ENCODE data around the gene MOB3A. TPM values are rescaled to one million over a fixed set of nuclear protein-coding genes. Genes with fewer than 3 reads are reported as not detected.
A peak's percentile ranks its signal among the peaks of the same experiment; 100 is the strongest.
"Not testable (repeated sequence)": the region's sequence is repeated elsewhere in the genome, so short reads cannot be mapped to it uniquely, and the experiment has no call there.

The MOB3A gene
- total RNA-seq, 1 donor from 2014 or later = 7.7 TPM

- not testable (repeated sequence) for DNase-seq (ENCODE audit: low spot score)
Measured at GRCh38 chr19:2034253-2034652, 61.9 kb downstream of the MOB3A start.

- no peak for DNase-seq (ENCODE audit: low spot score)
Measured at GRCh38 chr19:2033825-2034159, 62.3 kb downstream of the MOB3A start.

DNA sequence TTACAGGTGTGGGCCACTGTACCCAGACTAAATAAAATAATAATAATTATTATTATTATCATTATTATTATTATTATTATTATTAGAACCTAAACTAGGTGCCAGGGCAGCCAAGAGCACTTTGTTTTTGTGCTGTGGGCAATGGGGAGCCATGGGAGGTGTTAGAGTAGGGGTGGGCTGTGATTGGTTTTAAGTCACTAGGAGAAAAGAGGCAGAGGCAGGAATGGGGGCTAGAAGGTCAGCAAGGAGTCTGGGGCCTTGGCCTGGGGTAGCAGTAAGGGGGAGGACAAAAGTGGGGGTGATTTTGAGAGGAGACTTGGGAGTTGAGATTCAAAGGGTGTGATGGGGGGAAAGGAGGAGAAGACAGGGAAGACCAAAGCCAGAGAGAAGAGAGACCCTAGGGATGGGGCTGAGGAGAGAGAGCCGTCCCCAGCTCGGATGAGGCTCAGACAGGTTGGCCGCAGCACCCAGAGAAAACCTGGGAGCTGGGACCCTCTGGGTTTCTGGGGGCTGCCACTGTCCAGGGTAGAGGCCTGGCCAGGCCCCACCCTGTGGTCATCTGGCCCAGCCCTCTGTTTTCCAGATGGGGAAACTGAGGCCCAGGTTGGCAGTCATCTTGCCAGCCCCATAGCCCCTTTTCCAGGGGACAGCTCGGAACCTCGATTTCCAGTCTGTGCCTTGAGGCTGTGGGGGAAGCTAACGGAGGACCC is 62.9 kb downstream of the MOB3A start:
- no peak for DNase-seq (ENCODE audit: low spot score)

- DNase-seq (ENCODE audit: low spot score) = peak; percentile 94
Measured at GRCh38 chr19:2032296-2032941, 63.7 kb downstream of the MOB3A start.

DNA sequence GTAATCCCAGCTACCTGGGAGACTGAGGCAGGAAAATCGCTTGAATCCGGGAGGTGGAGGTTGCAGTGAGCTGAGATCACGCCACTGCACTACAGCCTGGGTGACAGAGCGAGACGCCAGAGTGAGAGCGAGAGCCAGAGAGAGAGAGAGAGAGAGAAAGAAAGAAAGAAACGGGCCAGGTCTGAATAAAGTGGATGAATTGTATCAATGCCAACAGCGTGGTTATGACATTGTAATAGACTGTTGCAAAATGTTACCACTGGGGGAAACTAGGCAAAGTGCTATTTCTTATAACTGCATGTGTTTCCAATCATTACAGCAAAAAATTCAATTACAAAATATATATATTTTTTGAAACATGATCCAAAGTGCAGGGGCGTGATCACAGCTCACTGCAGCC is 68.8 kb downstream of the MOB3A start:
- DNase-seq (ENCODE audit: low spot score) = no peak

- DNase-seq (ENCODE audit: low spot score) = no peak
Measured at GRCh38 chr19:2026770-2027169, 69.4 kb downstream of the MOB3A start.

- DNase-seq (ENCODE audit: low spot score) = no peak
Measured at GRCh38 chr19:2022289-2022688, 73.8 kb downstream of the MOB3A start.

GRCh38 chr19:2021453-2022140 is 74.5 kb downstream of the MOB3A start:
- DNase-seq (ENCODE audit: low spot score) = no peak

Other genes with a start within 250 kb of the MOB3A start
- 3.1 TPM for gene REXO1, start 247.8 kb downstream of the MOB3A start, total RNA-seq (ENCODE audit: insufficient read depth, low replicate concordance)
- gene KLF16, start 232.7 kb downstream of the MOB3A start, total RNA-seq (ENCODE audit: insufficient read depth, low replicate concordance) = 0.96 TPM
- gene ABHD17A, start 210.8 kb downstream of the MOB3A start, total RNA-seq (ENCODE audit: insufficient read depth, low replicate concordance) = 86.4 TPM
- 7.5 TPM for gene ADAT3, start 190.9 kb downstream of the MOB3A start, total RNA-seq (ENCODE audit: insufficient read depth, low replicate concordance)
- 16.4 TPM for gene SCAMP4, start 190.9 kb downstream of the MOB3A start, total RNA-seq (ENCODE audit: insufficient read depth, low replicate concordance)
- 51.0 TPM for gene CSNK1G2, start 155.2 kb downstream of the MOB3A start, total RNA-seq (ENCODE audit: insufficient read depth, low replicate concordance)
- 31.8 TPM for gene BTBD2, start 80.6 kb downstream of the MOB3A start, total RNA-seq (ENCODE audit: insufficient read depth, low replicate concordance)
- gene MKNK2, start 45.1 kb downstream of the MOB3A start, total RNA-seq (ENCODE audit: insufficient read depth, low replicate concordance) = 17.8 TPM
- 1.2 TPM for gene IZUMO4, start 589 bp upstream of the MOB3A start, total RNA-seq (ENCODE audit: insufficient read depth, low replicate concordance)
- gene AP3D1, start 55.2 kb upstream of the MOB3A start, total RNA-seq (ENCODE audit: insufficient read depth, low replicate concordance) = 46.0 TPM
- 6.0 TPM for gene DOT1L, start 67.6 kb upstream of the MOB3A start, total RNA-seq (ENCODE audit: insufficient read depth, low replicate concordance)
- gene PLEKHJ1, start 140.0 kb upstream of the MOB3A start, total RNA-seq (ENCODE audit: insufficient read depth, low replicate concordance) = 29.4 TPM
- gene SF3A2, start 140.5 kb upstream of the MOB3A start, total RNA-seq (ENCODE audit: insufficient read depth, low replicate concordance) = 39.7 TPM
- gene AMH, start 153.0 kb upstream of the MOB3A start, total RNA-seq (ENCODE audit: insufficient read depth, low replicate concordance) = 3.1 TPM
- gene JSRP1, start 160.1 kb upstream of the MOB3A start, total RNA-seq (ENCODE audit: insufficient read depth, low replicate concordance) = not detected
- gene PEAK3, start 185.8 kb upstream of the MOB3A start, total RNA-seq (ENCODE audit: insufficient read depth, low replicate concordance) = 0.24 TPM
- not detected for gene LINGO3, start 211.8 kb upstream of the MOB3A start, total RNA-seq (ENCODE audit: insufficient read depth, low replicate concordance)
- 76.6 TPM for gene LSM7, start 232.3 kb upstream of the MOB3A start, total RNA-seq (ENCODE audit: insufficient read depth, low replicate concordance)
- 20.5 TPM for gene SPPL2B, start 232.4 kb upstream of the MOB3A start, total RNA-seq (ENCODE audit: insufficient read depth, low replicate concordance)

Data from umbilical cord (tissue), 2 donors.